GM12878 (cell line): Measurements from ENCODE around the gene RBM18. TPM values are rescaled to one million over a fixed set of nuclear protein-coding genes. Genes with fewer than 3 reads are reported as not detected.

Source experiments
- ATAC-seq: fragments of 200-7000 bp; cut with Tn5 transposase; 3 replicates; pipeline ENCODE4 v1.9.1; 2020; ENCODE audit warnings: mild to moderate bottlenecking, moderate library complexity
- BruUV-seq: library from RNA; stranded (reverse); fragments of 400-500 nt; replicated peaks from 2 replicates; lab custom pipeline; 2021; lab: Mats Ljungman, UMichigan
- CTCF ChIA-PET: fragments of 300-600 bp; sonication (Branson Sonifier 250); formaldehyde crosslinking; extraction: SDS; loops from one replicate; lab custom pipeline; 2021; ENCODE audit warnings: inconsistent platforms; lab: Yijun Ruan, JAX
- POLR2A ChIA-PET: fragments of 350-600 bp; formaldehyde crosslinking; extraction: SDS; loops from one replicate; lab custom pipeline; 2021; ENCODE audit warnings: inconsistent platforms; lab: Charles Lee
- RAD21 ChIA-PET: fragments of 300-600 bp; sonication (Branson Sonifier 250); formaldehyde crosslinking; loops from one replicate; lab custom pipeline; 2023; ENCODE audit warnings: antibody characterized with exemption; ENCODE audit not compliant: unreplicated experiment; lab: Charles Lee
- SMC1A ChIA-PET: fragments of 300-600 bp; sonication (Branson Sonifier 250); formaldehyde crosslinking; loops from one replicate; lab custom pipeline; 2023; ENCODE audit not compliant: unreplicated experiment, uncharacterized antibody; lab: Charles Lee
- DNase-seq: peaks from one replicate; pipeline ENCODE4 v3.0.0-alpha.2; 2011; ENCODE audit warnings: low read depth, low spot score
- FAIRE-seq: peaks from 3 replicates; lab custom pipeline; 2011; peaks lifted over from hg19 to GRCh38; lab: Jason Lieb, UNC
- H2AFZ ChIP-seq: 2 replicates; pipeline ENCODE4 v1.6.0; 2011; ENCODE audit warnings: low read depth, low read length, control low read depth; ENCODE audit not compliant: control insufficient read depth
- H3K27ac ChIP-seq: 2 replicates; pipeline ENCODE4 v1.5.1; 2011; ENCODE audit warnings: control low read depth; ENCODE audit not compliant: control insufficient read depth, insufficient read depth
- H3K27me3 ChIP-seq, 2 experiments: replicated peaks in 1 of 2; 2 replicates each; pipeline versions ENCODE4 v1.6.0 to v1.6.1; 2011; ENCODE audit warnings: low read length in 1 of 2; ENCODE audit not compliant: control insufficient read depth in 2 of 2, insufficient read depth in 2 of 2
- H3K36me3 ChIP-seq, 2 experiments: 2 replicates each; pipeline ENCODE4 v1.5.1; 2011; ENCODE audit warnings: low read length in 1 of 2; ENCODE audit not compliant: control insufficient read depth in 2 of 2, insufficient read depth in 2 of 2
- H3K4me1 ChIP-seq: 2 replicates; pipeline ENCODE4 v1.6.1; 2011; ENCODE audit warnings: mild to moderate bottlenecking, low read length, moderate library complexity, mixed read lengths; ENCODE audit not compliant: control insufficient read depth, insufficient read depth
- H3K4me2 ChIP-seq: 2 replicates; pipeline ENCODE4 v1.6.0; 2011; ENCODE audit warnings: control low read depth; ENCODE audit not compliant: control insufficient read depth, insufficient read depth
- H3K4me3 ChIP-seq: fragments of 200-600 bp; sonication (generic); 2 replicates; pipeline ENCODE4 v1.5.1; 2016
- H3K79me2 ChIP-seq: 2 replicates; pipeline ENCODE4 v1.6.0; 2011; ENCODE audit warnings: low read length; ENCODE audit not compliant: control insufficient read depth, insufficient read depth
- H3K9ac ChIP-seq: 2 replicates; pipeline ENCODE4 v1.8.0; 2011; ENCODE audit warnings: low read length, control low read depth, mixed read lengths; ENCODE audit not compliant: control insufficient read depth, insufficient read depth
- H3K9me3 ChIP-seq: replicated peaks from 3 replicates; pipeline ENCODE4 v1.5.1; 2011; ENCODE audit warnings: mild to moderate bottlenecking, low read length; ENCODE audit not compliant: control insufficient read depth, insufficient read depth
- H4K20me1 ChIP-seq: 2 replicates; pipeline ENCODE4 v1.6.0; 2011; ENCODE audit not compliant: control insufficient read depth, insufficient read depth
- E2F4 ChIP-seq: IDR thresholded peaks from 2 replicates; pipeline ENCODE4 v1.6.1; 2012; ENCODE audit warnings: low read depth, low read length, improper control_type of control experiment
- PAX8 ChIP-seq: fragments of 450-650 bp; IDR thresholded peaks from 2 replicates; pipeline ENCODE4 v1.6.1; 2017; ENCODE audit warnings: mild to moderate bottlenecking, moderate library complexity
- RAD51 ChIP-seq: fragments of 450-650 bp; IDR thresholded peaks from 2 replicates; pipeline ENCODE4 v1.6.1; 2016; ENCODE audit warnings: moderate library complexity, mild to moderate bottlenecking, inconsistent platforms
- TCF12 ChIP-seq: IDR thresholded peaks from 2 replicates; pipeline ENCODE4 v1.6.1; 2011; ENCODE audit warnings: low read depth, mild to moderate bottlenecking, low read length
- WRNIP1 ChIP-seq: IDR thresholded peaks from 2 replicates; pipeline ENCODE4 v1.6.1; 2011; ENCODE audit warnings: low read depth, low read length, improper control_type of control experiment, borderline replicate concordance
- YBX1 ChIP-seq: fragments of 450-650 bp; IDR thresholded peaks from 2 replicates; pipeline ENCODE4 v1.6.1; 2016; ENCODE audit warnings: antibody characterized with exemption
- ZNF687 ChIP-seq: fragments of 450-650 bp; IDR thresholded peaks from 2 replicates; pipeline ENCODE4 v1.6.1; 2017; ENCODE audit warnings: mild to moderate bottlenecking, moderate library complexity
- ZSCAN29 ChIP-seq: fragments of 450-650 bp; IDR thresholded peaks from 2 replicates; pipeline ENCODE4 v1.6.1; 2017; ENCODE audit warnings: mild to moderate bottlenecking, moderate library complexity
- WGBS: methylation state at CpG from one replicate; pipeline ENCODE4 v1.1.6; 2016; ENCODE audit warnings: low lambda C conversion rate; ENCODE audit not compliant: insufficient replicate concordance, insufficient coverage; ENCODE audit errors: missing lambda C conversion rate; 5-methylcytosine and 5-hydroxymethylcytosine counted together
- in situ Hi-C: fragments of 300-500 bp; cut with MboI; formaldehyde crosslinking; loops from 9 replicates; pipeline ENCODE4 v1.14.3; 2018; ENCODE audit warnings: mixed read lengths
- intact Hi-C: fragments of 100-400 bp; cut with micrococcal nuclease; formaldehyde crosslinking; loops from one replicate; pipeline ENCODE4 v1.14.2; 2022; ENCODE audit not compliant: unreplicated experiment
- polyA plus RNA-seq, 11 experiments: library from polyadenylated mRNA; depleted of rRNA in 4 of 11; unstranded in 6 of 11; stranded (reverse) in 5 of 11; fragments of >200 nt; fragmentation: Nextera tagmentation in 4 of 11; fragmentation: Illumina TruSeq in 1 of 11; extraction: Ambion mirVana in 4 of 11; extraction: Trizol in 1 of 11; gene quantifications; 1 replicate in 1 of 11; 2 replicates in 10 of 11; pipeline versions ENCODE4 v1.2.1 to v1.2.3, GENCODE V29; 2011 to 2016; ENCODE audit warnings: inconsistent platforms in 2 of 11, missing spikeins in 2 of 11, low read depth in 1 of 11
- total RNA-seq, 4 experiments: library from RNA; depleted of rRNA in 3 of 4; stranded (reverse); fragments of >200 nt in 3 of 4; fragmentation: Illumina TruSeq in 1 of 4; extraction: Trizol in 1 of 4; gene quantifications; 2 replicates each; pipeline versions ENCODE4 v1.2.1 to v1.2.3, GENCODE V29; 2013 to 2021
- TF ChIP-seq, protein P1 (sequence below): fragments of 450-650 bp; IDR thresholded peaks from 2 replicates; pipeline ENCODE4 v1.6.1; 2018; ENCODE audit warnings: mild to moderate bottlenecking, low read depth, moderate library complexity; ENCODE audit not compliant: partially characterized antibody
- TF ChIP-seq, protein P2 (sequence below): IDR thresholded peaks from 2 replicates; pipeline ENCODE4 v1.6.1; 2012; ENCODE audit warnings: low read length, inconsistent platforms
- TF ChIP-seq, protein P3 (sequence below): fragments of 150-350 bp; IDR thresholded peaks from 2 replicates; pipeline ENCODE4 v1.6.1; 2014; ENCODE audit warnings: mild to moderate bottlenecking, low read depth, low read length

Gene RBM18
- total and polyA plus RNA-seq, 10 of the 15 experiments (the other 5 are each of a cell fraction or from before 2014, with no cell fraction given): 6.4 to 46.8 (median 30.4) TPM

- TF ChIP-seq, protein P1, sequence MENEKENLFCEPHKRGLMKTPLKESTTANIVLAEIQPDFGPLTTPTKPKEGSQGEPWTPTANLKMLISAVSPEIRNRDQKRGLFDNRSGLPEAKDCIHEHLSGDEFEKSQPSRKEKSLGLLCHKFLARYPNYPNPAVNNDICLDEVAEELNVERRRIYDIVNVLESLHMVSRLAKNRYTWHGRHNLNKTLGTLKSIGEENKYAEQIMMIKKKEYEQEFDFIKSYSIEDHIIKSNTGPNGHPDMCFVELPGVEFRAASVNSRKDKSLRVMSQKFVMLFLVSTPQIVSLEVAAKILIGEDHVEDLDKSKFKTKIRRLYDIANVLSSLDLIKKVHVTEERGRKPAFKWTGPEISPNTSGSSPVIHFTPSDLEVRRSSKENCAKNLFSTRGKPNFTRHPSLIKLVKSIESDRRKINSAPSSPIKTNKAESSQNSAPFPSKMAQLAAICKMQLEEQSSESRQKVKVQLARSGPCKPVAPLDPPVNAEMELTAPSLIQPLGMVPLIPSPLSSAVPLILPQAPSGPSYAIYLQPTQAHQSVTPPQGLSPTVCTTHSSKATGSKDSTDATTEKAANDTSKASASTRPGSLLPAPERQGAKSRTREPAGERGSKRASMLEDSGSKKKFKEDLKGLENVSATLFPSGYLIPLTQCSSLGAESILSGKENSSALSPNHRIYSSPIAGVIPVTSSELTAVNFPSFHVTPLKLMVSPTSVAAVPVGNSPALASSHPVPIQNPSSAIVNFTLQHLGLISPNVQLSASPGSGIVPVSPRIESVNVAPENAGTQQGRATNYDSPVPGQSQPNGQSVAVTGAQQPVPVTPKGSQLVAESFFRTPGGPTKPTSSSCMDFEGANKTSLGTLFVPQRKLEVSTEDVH: no peak
- TF ChIP-seq RAD51: no peak
- no peak for TF ChIP-seq WRNIP1
Observed at GRCh38 chr9:122213102-122213588, 51.5 kb downstream of the RBM18 start (continued).

- 78% methylated on average over 7 of the region's 7 CpGs for WGBS
- no peaks in the 10 kb centered on the region for H3K4me1 ChIP-seq
- ATAC-seq (no peak), DNase-seq (no peak), FAIRE-seq (no peak)
- POLR2A ChIA-PET: no interaction called here
- intact Hi-C loops (no loop called here), in situ Hi-C loops (no loop called here)
- RAD21 ChIA-PET: no interaction called here
- H3K4me3 ChIP-seq: no peak overlapping the region
- no peak overlapping the region for H3K9ac ChIP-seq
- SMC1A ChIA-PET: interaction anchor here (0.7 kb wide), 1 partner anchor 470 kb away, joined by 4 read pairs; no protein-coding TSS in a partner anchor
- H3K9me3 ChIP-seq: no peaks in the 10 kb centered on the region
- CTCF ChIA-PET: no interaction called here
- H3K4me2 ChIP-seq: no peak overlapping the region
- BruUV-seq: no TSS peak
- H3K27me3 ChIP-seq: peaks cover 1 to 10% of the 10 kb centered on the region in 2 experiments; a peak in 3 of 4 replicates
- no peak overlapping the region for H3K27ac ChIP-seq
- H2AFZ ChIP-seq: no peak overlapping the region
- no peaks in the 10 kb centered on the region for H3K36me3 ChIP-seq
- no peaks in the 10 kb centered on the region for H3K79me2 ChIP-seq
- no peaks in the 10 kb centered on the region for H4K20me1 ChIP-seq
- TF ChIP-seq, protein P2, sequence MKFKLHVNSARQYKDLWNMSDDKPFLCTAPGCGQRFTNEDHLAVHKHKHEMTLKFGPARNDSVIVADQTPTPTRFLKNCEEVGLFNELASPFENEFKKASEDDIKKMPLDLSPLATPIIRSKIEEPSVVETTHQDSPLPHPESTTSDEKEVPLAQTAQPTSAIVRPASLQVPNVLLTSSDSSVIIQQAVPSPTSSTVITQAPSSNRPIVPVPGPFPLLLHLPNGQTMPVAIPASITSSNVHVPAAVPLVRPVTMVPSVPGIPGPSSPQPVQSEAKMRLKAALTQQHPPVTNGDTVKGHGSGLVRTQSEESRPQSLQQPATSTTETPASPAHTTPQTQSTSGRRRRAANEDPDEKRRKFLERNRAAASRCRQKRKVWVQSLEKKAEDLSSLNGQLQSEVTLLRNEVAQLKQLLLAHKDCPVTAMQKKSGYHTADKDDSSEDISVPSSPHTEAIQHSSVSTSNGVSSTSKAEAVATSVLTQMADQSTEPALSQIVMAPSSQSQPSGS: no peak
- no peak for TF ChIP-seq PAX8
- TF ChIP-seq ZNF687: no peak
- TF ChIP-seq, protein P3, sequence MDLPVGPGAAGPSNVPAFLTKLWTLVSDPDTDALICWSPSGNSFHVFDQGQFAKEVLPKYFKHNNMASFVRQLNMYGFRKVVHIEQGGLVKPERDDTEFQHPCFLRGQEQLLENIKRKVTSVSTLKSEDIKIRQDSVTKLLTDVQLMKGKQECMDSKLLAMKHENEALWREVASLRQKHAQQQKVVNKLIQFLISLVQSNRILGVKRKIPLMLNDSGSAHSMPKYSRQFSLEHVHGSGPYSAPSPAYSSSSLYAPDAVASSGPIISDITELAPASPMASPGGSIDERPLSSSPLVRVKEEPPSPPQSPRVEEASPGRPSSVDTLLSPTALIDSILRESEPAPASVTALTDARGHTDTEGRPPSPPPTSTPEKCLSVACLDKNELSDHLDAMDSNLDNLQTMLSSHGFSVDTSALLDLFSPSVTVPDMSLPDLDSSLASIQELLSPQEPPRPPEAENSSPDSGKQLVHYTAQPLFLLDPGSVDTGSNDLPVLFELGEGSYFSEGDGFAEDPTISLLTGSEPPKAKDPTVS: no peak
- TF ChIP-seq E2F4: no peak
- TF ChIP-seq YBX1: no peak
- TF ChIP-seq ZSCAN29: no peak
- no peak for TF ChIP-seq TCF12
Observed at GRCh38 chr9:122212473-122213004, 52.1 kb downstream of the RBM18 start.
